Sigmoid colon (tissue), 7 donors: ENCODE results near the gene CHKA. TPM values are rescaled to one million over a fixed set of nuclear protein-coding genes. Genes with fewer than 3 reads are reported as not detected.

Source experiments
- DNase-seq: peaks from one replicate; pipeline ENCODE4 v3.0.0-alpha.2; 2019
- H3K27ac ChIP-seq, 4 donors: fragments of 200-600 bp; sonication (generic); one replicate each; pipeline ENCODE4 v1.5.1; 2016 to 2019; ENCODE audit warnings: mild to moderate bottlenecking in 1 of 4
- H3K27me3 ChIP-seq, 3 donors: fragments of 200-600 bp; sonication (generic); one replicate each; pipeline ENCODE4 v1.5.1; 2019; ENCODE audit warnings: mild to moderate bottlenecking in 1 of 3
- H3K36me3 ChIP-seq, 4 donors: fragments of 200-600 bp; sonication (generic); one replicate each; pipeline ENCODE4 v1.5.1; 2016 to 2019
- H3K4me1 ChIP-seq, 4 donors: fragments of 200-600 bp; sonication (generic); one replicate each; pipeline ENCODE4 v1.5.1; 2017 to 2019
- H3K4me3 ChIP-seq, 4 donors: fragments of 200-600 bp; sonication (generic); one replicate each; pipeline ENCODE4 v1.5.1; 2017 to 2019; ENCODE audit warnings: mild to moderate bottlenecking in 2 of 4, moderate library complexity in 1 of 4
- H3K9me3 ChIP-seq, 4 donors: fragments of 200-600 bp in 3 of 4; sonication (generic) in 3 of 4; one replicate each; pipeline versions ENCODE4 v1.5.1 to v1.6.1; 2013 to 2019
- EP300 ChIP-seq, 4 donors: sonication (generic); formaldehyde crosslinking; IDR thresholded peaks; one replicate each; pipeline ENCODE4 v1.6.1; 2017; ENCODE audit warnings: antibody characterized with exemption in 4 of 4
- POLR2A ChIP-seq, 2 donors: fragments of 450-650 bp; IDR thresholded peaks; one replicate each; pipeline ENCODE4 v1.6.1; 2016; ENCODE audit warnings: antibody characterized with exemption in 2 of 2, mild to moderate bottlenecking in 2 of 2, moderate library complexity in 2 of 2
- POLR2AphosphoS5 ChIP-seq, 4 donors: sonication (generic); formaldehyde crosslinking; IDR thresholded peaks; one replicate each; pipeline ENCODE4 v1.6.1; 2017; ENCODE audit warnings: antibody characterized with exemption in 4 of 4
- WGBS, 2 donors: extraction: QIAGEN DNeasy Blood & Tissue Kit; methylation state at CpG; one replicate each; pipeline ENCODE4 v1.1.7; 2013; 5-methylcytosine and 5-hydroxymethylcytosine counted together
- intact Hi-C: fragments of 100-400 bp; cut with DNase I; formaldehyde crosslinking; loops from one replicate; pipeline ENCODE4 v1.15.1; 2023
- polyA plus RNA-seq, 3 donors: library from polyadenylated mRNA; stranded (reverse); fragments of 200-250 nt; gene quantifications; one replicate each; pipeline ENCODE4 v1.2.3, GENCODE V29; 2013
- total RNA-seq, 4 donors: library from RNA; depleted of rRNA; stranded (reverse); fragments of >200 nt; gene quantifications; one replicate each; pipeline ENCODE4 v1.1.0, GENCODE V29; 2016
- TF ChIP-seq, protein P1 (sequence below), 4 experiments: fragments of 450-650 bp in 3 of 4; fragments of 200-600 bp in 1 of 4; IDR thresholded peaks; one replicate each; pipeline ENCODE4 v1.5.1; 2016 to 2019; ENCODE audit warnings: antibody characterized with exemption in 4 of 4, mild to moderate bottlenecking in 3 of 4, moderate library complexity in 2 of 4
- donor health status: healthy with polysubstance abuse.
- donor health status: Bipolar disorder and iron deficiency.
- donor health status: healthy.

CHKA gene
- total and polyA plus RNA-seq, 7 donors: 16.4 to 41.0 (median 27.0) TPM

DNA sequence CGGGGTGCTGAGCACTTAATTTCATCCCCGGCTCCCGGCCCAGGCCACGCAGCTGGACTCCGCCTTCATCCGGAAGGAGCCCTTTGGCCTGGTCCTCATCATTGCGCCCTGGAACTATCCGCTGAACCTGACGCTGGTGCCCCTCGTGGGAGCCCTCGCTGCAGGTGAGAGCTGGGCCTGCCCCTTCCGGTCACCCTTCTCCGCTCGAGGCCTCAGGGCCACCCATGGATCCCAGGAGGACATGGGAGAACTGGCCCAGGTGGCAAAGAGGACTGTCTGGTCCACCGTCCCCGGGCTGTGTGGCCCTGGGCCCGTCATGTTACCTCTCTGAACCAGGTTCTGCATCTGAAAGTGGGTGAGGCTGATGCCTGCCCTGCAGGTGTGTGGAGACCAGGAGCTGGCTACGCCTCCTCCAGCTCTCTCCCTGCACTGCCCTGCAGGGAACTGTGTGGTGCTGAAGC, 102.4 kb downstream of the CHKA start:
- TF ChIP-seq, protein P1, sequence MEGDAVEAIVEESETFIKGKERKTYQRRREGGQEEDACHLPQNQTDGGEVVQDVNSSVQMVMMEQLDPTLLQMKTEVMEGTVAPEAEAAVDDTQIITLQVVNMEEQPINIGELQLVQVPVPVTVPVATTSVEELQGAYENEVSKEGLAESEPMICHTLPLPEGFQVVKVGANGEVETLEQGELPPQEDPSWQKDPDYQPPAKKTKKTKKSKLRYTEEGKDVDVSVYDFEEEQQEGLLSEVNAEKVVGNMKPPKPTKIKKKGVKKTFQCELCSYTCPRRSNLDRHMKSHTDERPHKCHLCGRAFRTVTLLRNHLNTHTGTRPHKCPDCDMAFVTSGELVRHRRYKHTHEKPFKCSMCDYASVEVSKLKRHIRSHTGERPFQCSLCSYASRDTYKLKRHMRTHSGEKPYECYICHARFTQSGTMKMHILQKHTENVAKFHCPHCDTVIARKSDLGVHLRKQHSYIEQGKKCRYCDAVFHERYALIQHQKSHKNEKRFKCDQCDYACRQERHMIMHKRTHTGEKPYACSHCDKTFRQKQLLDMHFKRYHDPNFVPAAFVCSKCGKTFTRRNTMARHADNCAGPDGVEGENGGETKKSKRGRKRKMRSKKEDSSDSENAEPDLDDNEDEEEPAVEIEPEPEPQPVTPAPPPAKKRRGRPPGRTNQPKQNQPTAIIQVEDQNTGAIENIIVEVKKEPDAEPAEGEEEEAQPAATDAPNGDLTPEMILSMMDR (IDR thresholded peaks at IDR 0.05): no peak
- TF ChIP-seq POLR2AphosphoS5 (IDR thresholded peaks at IDR 0.05): no peak
- no peak overlapping the region for H3K27ac ChIP-seq
- no peak for DNase-seq
- no peaks in the 10 kb centered on the region for H3K27me3 ChIP-seq
- intact Hi-C loops: no loop called here
- no peaks in the 10 kb centered on the region for H3K9me3 ChIP-seq
- peaks cover 0 to 21% (median 13%) of the 10 kb centered on the region in 4 donors for H3K4me1 ChIP-seq
- no peak overlapping the region for H3K4me3 ChIP-seq
- peaks cover 0 to 6% (median 0%) of the 10 kb centered on the region in 4 donors for H3K36me3 ChIP-seq
- WGBS, 2 donors: 91 to 94% methylated on average over 18 of the region's 18 CpGs

GRCh38 chr11:68017980-68018729, 103.0 kb downstream of the CHKA start:
- H3K4me3 ChIP-seq: no peak overlapping the region
- TF ChIP-seq POLR2A (IDR thresholded peaks at IDR 0.05): no peak
- no peak for TF ChIP-seq POLR2AphosphoS5 (IDR thresholded peaks at IDR 0.05)
- TF ChIP-seq, protein P1 (IDR thresholded peaks at IDR 0.05): no peak
- no peak for TF ChIP-seq EP300 (IDR thresholded peaks at IDR 0.05)
- intact Hi-C loops: no loop called here
- 73 to 84% methylated on average over 27 of the region's 27 CpGs for WGBS, 2 donors
- H3K4me1 ChIP-seq: peaks cover 0 to 27% (median 18%) of the 10 kb centered on the region in 4 donors
- no peaks in the 10 kb centered on the region for H3K27me3 ChIP-seq
- H3K36me3 ChIP-seq: peaks cover 0 to 6% (median 0%) of the 10 kb centered on the region in 4 donors
- no peaks in the 10 kb centered on the region for H3K9me3 ChIP-seq
- no peak overlapping the region for H3K27ac ChIP-seq
- DNase-seq: no peak

DNA sequence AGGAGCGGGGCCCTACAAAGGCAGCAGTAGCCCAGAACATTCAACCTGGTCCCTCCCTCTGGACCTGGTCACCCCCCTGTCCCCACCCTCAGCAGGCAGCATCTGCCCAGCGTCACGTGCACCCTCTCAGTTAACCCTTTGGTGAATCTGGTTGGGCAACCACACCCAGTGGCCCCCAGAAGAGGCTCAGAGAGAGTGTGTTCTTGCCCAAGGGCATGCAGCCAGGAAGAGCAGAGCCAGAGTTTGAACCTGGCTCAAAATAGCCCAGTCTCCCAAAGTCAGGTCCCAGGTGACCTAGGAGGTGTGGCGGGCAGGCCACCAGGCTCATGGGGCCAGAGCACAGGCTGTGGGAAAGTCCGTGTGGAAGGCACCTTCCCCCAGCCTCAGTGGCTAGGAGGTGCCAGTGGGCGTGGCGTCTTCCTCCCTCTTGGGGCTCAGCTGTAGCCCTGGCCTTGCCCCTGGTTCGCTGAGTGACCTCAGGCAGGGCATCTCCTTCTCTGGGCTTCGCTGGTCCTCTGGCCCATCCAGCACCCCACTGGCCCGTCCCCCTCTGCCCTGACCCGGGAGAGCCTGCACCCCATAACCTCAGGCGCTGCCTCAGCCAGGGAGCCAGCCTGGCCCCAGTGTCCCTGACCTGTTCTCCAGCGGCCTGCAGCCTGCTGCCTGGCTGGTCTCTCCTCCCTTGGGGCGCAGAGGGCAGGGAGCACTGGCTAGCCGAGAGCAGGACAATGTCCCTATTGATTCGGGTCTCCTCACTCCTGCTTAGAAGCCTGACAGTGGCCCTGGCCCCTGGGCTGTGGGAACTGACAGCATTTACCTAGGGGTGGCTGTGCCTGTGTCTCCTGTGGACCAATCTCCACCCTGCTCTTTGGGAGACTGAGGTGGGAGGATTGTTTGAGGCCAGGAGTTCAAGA, 104.0 kb downstream of the CHKA start:
- peaks cover 0 to 6% (median 0%) of the 10 kb centered on the region in 4 donors for H3K36me3 ChIP-seq
- WGBS, 2 donors: 51 to 71% methylated on average over 16 of the region's 16 CpGs
- H3K9me3 ChIP-seq: no peaks in the 10 kb centered on the region
- H3K4me3 ChIP-seq: no peak overlapping the region
- no peak for TF ChIP-seq POLR2A (IDR thresholded peaks at IDR 0.05)
- TF ChIP-seq POLR2AphosphoS5 (IDR thresholded peaks at IDR 0.05): no peak
- no peak for TF ChIP-seq EP300 (IDR thresholded peaks at IDR 0.05)
- TF ChIP-seq, protein P1 (IDR thresholded peaks at IDR 0.05): no peak
- no peaks in the 10 kb centered on the region for H3K27me3 ChIP-seq
- H3K27ac ChIP-seq: no peak overlapping the region
- H3K4me1 ChIP-seq: peaks cover 0 to 36% (median 27%) of the 10 kb centered on the region in 4 donors
- no peak for DNase-seq
- intact Hi-C loops: no loop called here

- H3K4me1 ChIP-seq: peaks cover 0 to 44% (median 33%) of the 10 kb centered on the region in 4 donors
Observed at GRCh38 chr11:68016161-68016903, 104.9 kb downstream of the CHKA start.

More at GRCh38 chr11:68016161-68016903, 104.9 kb downstream of the CHKA start:
- intact Hi-C loops: no loop called here
- Histone ChIP-seq H3K4me3 (no peak overlapping the region), H3K27me3 (no peaks in the 10 kb centered on the region), H3K36me3 (no peaks in the 10 kb centered on the region), H3K9me3 (no peaks in the 10 kb centered on the region), H3K27ac (no peak overlapping the region)
- DNase-seq: no peak
- 71 to 72% methylated on average over 13 of the region's 13 CpGs for WGBS, 2 donors
- TF ChIP-seq EP300 (IDR thresholded peaks at IDR 0.05) (no peak), POLR2AphosphoS5 (IDR thresholded peaks at IDR 0.05) (no peak), POLR2A (IDR thresholded peaks at IDR 0.05) (no peak)
- TF ChIP-seq, protein P1 (IDR thresholded peaks at IDR 0.05): no peak
